DMS79 (cell line): Measurements from ENCODE around the gene SH3RF1.
"Not testable (repeated sequence)": the region's sequence is repeated elsewhere in the genome, so short reads cannot be mapped to it uniquely, and the experiment has no call there.

Experiments
- DNase-seq: peaks from one replicate; lab custom pipeline; 2025; lab: John Stamatoyannopoulos, UW

Gene SH3RF1

GRCh38 chr4:169225812-169226211 lies 44.9 kb downstream of the SH3RF1 start:
- no peak for DNase-seq

GRCh38 chr4:169225058-169225751 lies 45.6 kb downstream of the SH3RF1 start:
- DNase-seq = no peak

- no peak for DNase-seq
Observed at GRCh38 chr4:169222761-169223160, 48.0 kb downstream of the SH3RF1 start.

GRCh38 chr4:169221662-169222061 lies 49.1 kb downstream of the SH3RF1 start:
- no peak for DNase-seq

- no peak for DNase-seq
Observed at GRCh38 chr4:169220854-169221411, 49.8 kb downstream of the SH3RF1 start.

GRCh38 chr4:169220447-169220846 lies 50.3 kb downstream of the SH3RF1 start:
- DNase-seq = no peak

- DNase-seq = no peak
Observed at GRCh38 chr4:169219440-169219839, 51.3 kb downstream of the SH3RF1 start.

GRCh38 chr4:169215656-169216055 lies 55.1 kb downstream of the SH3RF1 start:
- no peak for DNase-seq

- no peak for DNase-seq
Observed at GRCh38 chr4:169212981-169213380, 57.8 kb downstream of the SH3RF1 start.

GRCh38 chr4:169210504-169211118 lies 60.1 kb downstream of the SH3RF1 start:
- DNase-seq = no peak

GRCh38 chr4:169209388-169209883 lies 61.3 kb downstream of the SH3RF1 start:
- DNase-seq = no peak

GRCh38 chr4:169208516-169208915 lies 62.2 kb downstream of the SH3RF1 start:
- DNase-seq = no peak

- DNase-seq = no peak
Observed at GRCh38 chr4:169208090-169208455, 62.7 kb downstream of the SH3RF1 start.

GRCh38 chr4:169207436-169208089 lies 63.2 kb downstream of the SH3RF1 start:
- DNase-seq = no peak

GRCh38 chr4:169205744-169206080 lies 65.0 kb downstream of the SH3RF1 start:
- DNase-seq = no peak

- no peak for DNase-seq
Observed at GRCh38 chr4:169205075-169205743, 65.5 kb downstream of the SH3RF1 start.

GRCh38 chr4:169203891-169204290 lies 66.9 kb downstream of the SH3RF1 start:
- no peak for DNase-seq

GRCh38 chr4:169203278-169203677 lies 67.5 kb downstream of the SH3RF1 start:
- DNase-seq = not testable (repeated sequence)

GRCh38 chr4:169202878-169203277 lies 67.9 kb downstream of the SH3RF1 start:
- DNase-seq = no peak

GRCh38 chr4:169202145-169202699 lies 68.5 kb downstream of the SH3RF1 start:
- DNase-seq = no peak

GRCh38 chr4:169201222-169202144 lies 69.3 kb downstream of the SH3RF1 start:
- no peak for DNase-seq
